GM21786 (cell line): ENCODE results near the gene SVIP.
A peak's percentile ranks its signal among the peaks of the same experiment; 100 is the strongest.

Source experiments
- ATAC-seq: cut with Tn5 transposase; IDR thresholded peaks from one replicate; pipeline ENCODE4 v1.9.1; 2021; ENCODE audit not compliant: unreplicated experiment

The SVIP gene

GRCh38 chr11:22795914-22796313 lies 33.7 kb downstream of the SVIP start:
- no peak for ATAC-seq

GRCh38 chr11:22792497-22792896 lies 37.1 kb downstream of the SVIP start:
- no peak for ATAC-seq

DNA sequence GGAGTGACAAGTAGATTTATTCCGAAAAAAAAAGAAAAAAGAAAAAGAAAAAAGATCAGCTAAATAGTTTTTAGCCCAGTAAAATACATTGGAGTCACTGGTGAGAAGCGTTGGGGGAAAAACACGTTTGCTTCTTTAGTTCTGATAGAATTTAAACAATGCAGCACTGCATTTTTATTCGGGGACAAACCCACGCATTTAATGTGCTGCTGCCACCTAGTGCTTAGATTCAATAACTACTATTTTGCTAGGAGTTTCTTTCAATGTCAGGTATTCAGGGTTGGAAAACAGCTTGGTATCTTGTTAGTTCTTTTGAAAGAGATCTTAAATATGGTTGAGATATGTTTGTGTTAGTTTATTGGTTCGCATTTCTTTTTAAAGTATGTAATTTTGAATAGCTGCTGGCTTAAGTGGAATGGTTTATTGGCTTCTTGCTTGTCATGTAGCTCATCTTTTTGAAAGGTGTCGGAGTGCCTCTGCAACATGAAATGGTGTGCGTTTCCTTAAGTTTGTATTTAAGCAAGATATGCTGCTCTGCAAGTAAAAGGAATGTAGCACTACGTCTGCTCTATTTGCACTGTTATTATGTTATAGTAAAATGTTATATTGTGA lies 41.9 kb downstream of the SVIP start:
- no peak for ATAC-seq

DNA sequence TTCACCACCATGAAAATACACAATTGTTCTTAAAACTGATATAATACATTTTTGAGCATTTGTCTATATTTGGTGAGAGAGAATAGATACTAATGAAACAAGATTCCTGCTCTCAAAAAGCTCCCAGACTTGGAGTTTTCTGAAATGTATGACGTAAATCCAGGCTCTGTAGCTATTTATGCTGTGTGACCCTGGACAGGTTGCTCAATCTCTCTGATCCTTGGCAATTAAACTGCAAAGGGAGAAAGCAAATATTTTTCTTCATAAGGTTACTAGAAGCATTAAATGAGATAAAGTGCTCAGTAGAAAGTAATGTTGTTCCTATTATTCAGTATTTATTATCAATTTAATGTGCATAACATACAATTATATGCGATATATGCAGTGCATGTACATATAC lies 42.5 kb downstream of the SVIP start:
- no peak for ATAC-seq

DNA sequence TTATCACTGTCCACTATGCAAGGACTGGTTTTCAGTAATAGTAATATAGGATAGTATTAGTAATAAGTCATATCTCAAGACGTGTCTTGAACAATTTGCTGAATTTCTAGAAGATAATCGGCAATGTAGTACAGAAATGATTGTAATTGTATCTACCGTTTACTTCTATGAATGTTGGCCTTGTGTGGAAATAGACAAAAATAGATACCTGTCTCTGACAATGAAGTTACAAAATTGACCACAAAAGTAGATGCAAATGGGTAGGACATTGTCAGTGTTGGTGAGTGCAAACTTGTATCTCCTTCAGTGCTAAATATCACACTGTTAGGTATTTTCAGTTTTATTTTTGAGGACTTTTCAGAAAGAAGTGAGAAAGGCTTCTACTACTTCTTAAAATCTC lies 43.1 kb downstream of the SVIP start:
- ATAC-seq, result peak; percentile 91

- ATAC-seq, result no peak
Measured at GRCh38 chr11:22785251-22785650, 44.4 kb downstream of the SVIP start.

- ATAC-seq, result peak; percentile 90
Measured at GRCh38 chr11:22780952-22781593, 48.5 kb downstream of the SVIP start.

DNA sequence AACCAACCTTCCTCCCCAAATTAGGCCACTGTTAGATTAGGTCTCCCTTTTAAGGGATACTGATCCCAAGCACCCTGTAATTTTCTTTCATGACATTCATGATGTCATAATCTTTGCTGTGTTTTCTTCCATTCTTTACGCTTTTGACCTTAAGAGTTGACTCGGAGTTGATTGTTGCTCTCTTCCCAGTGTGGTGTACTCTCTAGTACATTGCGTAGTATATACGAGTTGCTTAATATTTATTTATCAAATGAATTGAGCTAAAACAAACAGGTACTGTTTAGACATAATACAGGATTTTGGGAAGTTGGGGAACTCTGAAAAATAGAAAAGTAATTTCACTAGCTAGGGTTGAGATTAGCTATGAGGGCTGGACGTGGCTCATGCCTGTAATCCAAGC lies 49.8 kb downstream of the SVIP start:
- no peak for ATAC-seq

GRCh38 chr11:22778642-22779041 lies 51.0 kb downstream of the SVIP start:
- ATAC-seq, result no peak

DNA sequence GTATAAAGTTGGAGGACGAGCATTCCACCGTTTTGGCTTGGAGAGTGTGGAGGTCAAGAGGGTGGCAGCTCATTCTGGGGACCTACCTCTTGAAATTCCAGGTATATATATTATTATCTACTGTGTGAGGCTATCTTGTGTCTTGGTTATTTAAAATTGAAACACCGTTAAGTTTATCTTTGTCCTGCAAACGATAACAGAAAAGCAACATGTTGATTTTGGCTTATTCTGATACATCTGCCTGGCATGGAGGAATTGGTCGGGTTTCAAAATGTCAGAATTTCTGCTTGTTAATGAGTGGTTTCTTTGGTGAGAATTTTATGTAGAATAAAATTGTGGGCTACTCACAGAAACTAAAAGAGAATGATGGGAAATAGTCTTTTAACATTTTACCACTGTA lies 54.4 kb downstream of the SVIP start:
- no peak for ATAC-seq

GRCh38 chr11:22774716-22775115 lies 54.9 kb downstream of the SVIP start:
- ATAC-seq, result peak; percentile 80

GRCh38 chr11:22769081-22769480 lies 60.5 kb downstream of the SVIP start:
- ATAC-seq, result no peak
